Ectodermal cell (in vitro differentiated cells): ENCODE measurements around the gene UNC119B.
A peak's percentile ranks its signal among the peaks of the same experiment; 100 is the strongest.

Source experiments
- H3K27ac ChIP-seq: 2 replicates; pipeline ENCODE4 v1.7.0; 2013; ENCODE audit warnings: mild to moderate bottlenecking, low read depth, low read length; ENCODE audit not compliant: insufficient read depth, poor library complexity, severe bottlenecking
- H3K27me3 ChIP-seq: 2 replicates; pipeline ENCODE4 v1.7.0; 2013; ENCODE audit warnings: mild to moderate bottlenecking, low read length; ENCODE audit not compliant: insufficient read depth, control insufficient read depth, poor library complexity, severe bottlenecking
- H3K36me3 ChIP-seq: one replicate; pipeline ENCODE4 v1.7.0; 2013; ENCODE audit warnings: low read length; ENCODE audit not compliant: control insufficient read depth, insufficient read depth
- H3K4me1 ChIP-seq: one replicate; pipeline ENCODE4 v1.7.0; 2013; ENCODE audit warnings: low read length; ENCODE audit not compliant: control insufficient read depth, insufficient read depth
- H3K4me3 ChIP-seq: 2 replicates; pipeline ENCODE4 v1.7.0; 2013; ENCODE audit warnings: low read depth, low read length, control low read depth; ENCODE audit not compliant: insufficient read depth
- H3K9me3 ChIP-seq: 2 replicates; pipeline ENCODE4 v1.7.0; 2013; ENCODE audit warnings: mild to moderate bottlenecking, low read length, moderate library complexity; ENCODE audit not compliant: control insufficient read depth
- WGBS, 2 experiments: methylation state at CpG; one replicate each; pipeline ENCODE4 v1.1.7; 2013; ENCODE audit warnings: missing lambda C conversion rate in 2 of 2; 5-methylcytosine and 5-hydroxymethylcytosine counted together

The UNC119B gene

DNA sequence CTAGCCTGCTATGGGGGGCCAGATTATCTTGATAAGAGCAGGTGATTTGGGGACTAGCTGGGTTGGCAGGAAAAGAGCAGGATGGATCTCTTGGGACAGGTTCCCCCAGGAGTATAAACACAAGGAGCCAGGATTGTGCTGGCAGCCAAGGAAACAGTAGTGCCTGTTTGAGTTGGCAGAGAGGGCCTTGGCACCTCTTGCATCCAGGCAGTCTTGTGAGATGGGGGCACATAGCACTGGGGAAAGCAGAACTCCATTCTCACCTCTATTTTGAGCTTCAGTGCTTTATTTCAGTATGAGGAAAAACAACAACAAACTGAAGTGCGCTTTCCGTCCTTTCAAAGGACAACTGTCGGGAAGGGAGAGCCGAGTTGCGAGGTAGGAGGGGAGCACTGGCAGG lies 9.4 kb upstream of the UNC119B start:
- no peak overlapping the region for H3K27ac ChIP-seq
- H3K4me3 ChIP-seq, result no peak overlapping the region
- H3K36me3 ChIP-seq, result peaks cover 32% of the 10 kb centered on the region
- H3K4me1 ChIP-seq, result no peaks in the 10 kb centered on the region
- no peaks in the 10 kb centered on the region for H3K27me3 ChIP-seq
- 92 to 96% methylated on average over 5 of the region's 5 CpGs for WGBS, 2 experiments
- H3K9me3 ChIP-seq, result no peaks in the 10 kb centered on the region

DNA sequence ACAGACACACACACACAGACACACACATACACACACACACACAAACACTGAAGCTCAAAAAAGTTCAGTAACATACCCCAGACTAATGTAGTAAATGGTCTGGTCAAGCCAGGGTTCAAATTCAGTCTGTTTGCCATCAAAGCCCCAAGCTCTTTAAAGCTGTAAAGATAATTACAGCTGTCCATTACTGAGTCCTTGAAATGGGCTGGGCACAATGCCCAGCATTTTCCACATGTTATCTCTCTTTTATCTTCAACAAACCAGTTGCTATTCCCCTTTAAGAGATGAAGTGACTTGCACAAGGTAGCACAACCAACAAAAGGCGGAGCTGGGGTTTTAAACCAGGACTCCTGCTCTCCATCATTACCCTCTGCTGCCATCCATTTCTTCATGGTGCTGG lies 7.6 kb upstream of the UNC119B start:
- H3K4me3 ChIP-seq, result no peak overlapping the region
- H3K36me3 ChIP-seq, result peaks cover 14% of the 10 kb centered on the region
- 93 to 94% methylated on average over 1 of the region's 1 CpG for WGBS, 2 experiments
- H3K9me3 ChIP-seq, result no peaks in the 10 kb centered on the region
- H3K4me1 ChIP-seq, result no peaks in the 10 kb centered on the region
- no peaks in the 10 kb centered on the region for H3K27me3 ChIP-seq
- H3K27ac ChIP-seq, result no peak overlapping the region

DNA sequence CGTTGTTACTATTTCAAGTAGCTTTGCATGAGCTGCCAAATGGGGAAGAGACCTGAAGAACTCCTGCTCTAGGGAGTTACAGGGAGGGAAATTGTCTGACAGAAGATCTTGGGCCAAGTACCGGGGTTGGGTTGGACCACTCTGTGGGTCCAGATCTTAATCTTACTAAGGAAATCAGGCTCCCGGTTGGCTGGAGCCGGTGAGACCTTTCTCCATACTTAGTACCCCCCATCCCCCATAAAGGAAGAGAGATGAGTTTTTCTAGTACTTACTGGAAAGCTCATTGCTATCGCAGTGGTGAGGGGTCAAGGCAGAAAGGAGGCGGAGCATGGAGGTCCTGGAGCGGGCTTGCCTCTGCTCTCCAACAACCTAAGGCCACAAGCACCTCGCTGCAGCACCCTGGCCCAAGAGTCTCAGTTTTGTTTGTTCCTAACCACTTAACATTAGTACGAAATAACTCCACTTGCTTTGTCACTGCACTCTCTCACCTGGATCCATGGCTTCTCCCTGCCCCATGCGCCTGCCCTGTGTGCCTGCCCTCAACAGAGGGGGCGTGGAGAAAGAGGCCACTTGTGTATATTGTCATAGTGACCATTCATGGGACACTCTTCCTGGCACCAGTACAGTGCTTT lies 6.8 kb upstream of the UNC119B start:
- 84 to 87% methylated on average over 11 of the region's 11 CpGs for WGBS, 2 experiments
- H3K4me3 ChIP-seq, result no peak overlapping the region
- no peaks in the 10 kb centered on the region for H3K27me3 ChIP-seq
- H3K36me3 ChIP-seq, result peaks cover 7% of the 10 kb centered on the region
- H3K27ac ChIP-seq, result no peak overlapping the region
- no peaks in the 10 kb centered on the region for H3K9me3 ChIP-seq
- no peaks in the 10 kb centered on the region for H3K4me1 ChIP-seq

DNA sequence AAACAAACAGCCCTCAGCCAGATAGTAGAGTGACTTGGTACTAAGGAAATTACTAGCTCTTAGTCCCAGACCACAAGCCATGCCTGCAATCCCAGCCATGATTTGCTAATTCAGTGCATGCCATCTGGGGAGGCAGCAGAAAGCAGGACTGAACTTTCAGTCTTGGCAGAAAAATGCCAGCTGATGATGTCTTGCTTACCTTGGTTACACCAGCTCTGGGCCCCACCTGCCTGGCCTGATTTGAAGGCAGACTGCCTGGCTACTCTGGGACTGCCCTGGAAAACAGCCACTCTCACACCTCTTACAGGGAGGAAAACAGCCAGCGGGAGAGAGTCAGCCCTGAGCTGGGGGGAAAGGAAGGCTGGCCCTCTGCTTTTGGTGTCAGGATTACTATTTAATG lies 4.6 kb upstream of the UNC119B start:
- Histone ChIP-seq H3K27me3 (no peaks in the 10 kb centered on the region), H3K27ac (no peak overlapping the region), H3K4me3 (no peak overlapping the region), H3K36me3 (no peaks in the 10 kb centered on the region), H3K4me1 (no peaks in the 10 kb centered on the region), H3K9me3 (no peaks in the 10 kb centered on the region)
- WGBS, 2 experiments, result 86 to 100% methylated on average over 1 of the region's 1 CpG

DNA sequence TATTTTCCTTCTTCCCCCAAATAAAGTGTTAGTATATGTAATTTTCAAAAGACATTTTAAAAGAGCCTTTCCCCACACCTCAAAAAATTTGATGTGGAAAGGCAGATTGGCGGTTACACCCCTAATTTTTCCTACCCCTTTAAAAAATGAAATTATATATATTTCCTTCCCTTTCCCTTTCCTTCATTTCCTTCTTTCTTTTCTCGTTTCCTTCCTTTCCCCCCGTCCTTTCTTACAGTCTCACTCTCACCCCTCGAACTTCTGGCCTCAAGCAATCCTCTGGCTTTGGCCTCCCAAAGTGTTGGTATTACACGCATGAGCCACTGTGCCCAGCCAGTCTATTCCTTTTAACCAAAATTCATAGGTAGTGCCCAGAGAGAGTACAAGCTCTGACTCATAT lies 4.2 kb upstream of the UNC119B start:
- Histone ChIP-seq H3K9me3 (no peaks in the 10 kb centered on the region), H3K27ac (no peak overlapping the region), H3K27me3 (no peaks in the 10 kb centered on the region), H3K4me3 (no peak overlapping the region), H3K4me1 (no peaks in the 10 kb centered on the region), H3K36me3 (no peaks in the 10 kb centered on the region)
- 71 to 72% methylated on average over 5 of the region's 5 CpGs for WGBS, 2 experiments

DNA sequence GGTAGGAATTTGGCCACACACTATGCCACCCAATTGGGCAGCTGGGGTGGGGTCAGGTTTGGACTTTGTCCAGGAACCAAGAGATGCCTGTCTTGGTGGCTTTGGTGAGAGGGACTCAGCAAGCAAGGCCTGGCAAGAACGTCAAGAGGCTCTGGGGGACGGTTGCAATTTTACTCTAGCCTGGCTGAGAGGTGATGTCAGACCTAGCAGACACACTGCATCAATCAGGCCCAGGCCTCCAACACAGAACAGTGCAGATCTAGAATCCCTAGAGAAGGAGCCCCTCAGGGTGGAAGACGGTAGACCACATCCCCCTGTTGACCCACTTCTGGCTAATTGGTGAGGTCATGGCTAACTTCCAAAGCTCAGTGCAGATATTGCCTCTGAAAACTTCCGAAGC lies 1.6 kb upstream of the UNC119B start:
- Histone ChIP-seq H3K4me3 (no peak overlapping the region), H3K4me1 (peaks cover 10% of the 10 kb centered on the region), H3K27ac (no peak overlapping the region), H3K9me3 (no peaks in the 10 kb centered on the region), H3K36me3 (peaks cover 6% of the 10 kb centered on the region), H3K27me3 (no peaks in the 10 kb centered on the region)
- WGBS, 2 experiments, result 91 to 93% methylated on average over 4 of the region's 4 CpGs

DNA sequence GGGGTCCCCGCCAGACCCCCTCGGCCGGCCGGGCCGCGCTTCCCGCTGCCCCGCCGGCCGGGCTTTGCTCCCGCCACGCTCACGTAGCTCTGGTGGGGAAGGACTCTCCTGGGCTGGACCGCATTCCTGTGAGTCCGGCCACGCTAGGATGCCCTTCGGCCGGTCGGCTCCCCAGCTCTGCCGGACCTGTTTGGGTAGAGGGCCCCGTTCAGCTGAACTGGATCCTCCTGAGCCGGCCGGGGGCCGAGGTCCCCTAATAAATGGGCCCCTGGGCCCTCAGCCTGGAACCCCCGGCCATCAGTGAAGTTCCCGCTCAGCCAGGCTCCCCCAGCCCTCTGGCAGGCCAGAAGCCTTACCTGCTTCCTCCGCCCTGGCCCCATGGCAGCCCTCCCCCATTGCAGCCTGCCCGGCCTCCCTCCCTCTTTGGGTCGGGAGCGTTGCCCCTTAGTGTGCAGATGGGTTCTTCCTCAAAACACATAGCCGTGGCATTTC lies 593 bp downstream of the UNC119B start:
- Histone ChIP-seq H3K9me3 (no peaks in the 10 kb centered on the region), H3K4me3 (peak overlapping the region; percentile 83)
- 0% methylated on average over 31 of the region's 31 CpGs for WGBS, 2 experiments

DNA sequence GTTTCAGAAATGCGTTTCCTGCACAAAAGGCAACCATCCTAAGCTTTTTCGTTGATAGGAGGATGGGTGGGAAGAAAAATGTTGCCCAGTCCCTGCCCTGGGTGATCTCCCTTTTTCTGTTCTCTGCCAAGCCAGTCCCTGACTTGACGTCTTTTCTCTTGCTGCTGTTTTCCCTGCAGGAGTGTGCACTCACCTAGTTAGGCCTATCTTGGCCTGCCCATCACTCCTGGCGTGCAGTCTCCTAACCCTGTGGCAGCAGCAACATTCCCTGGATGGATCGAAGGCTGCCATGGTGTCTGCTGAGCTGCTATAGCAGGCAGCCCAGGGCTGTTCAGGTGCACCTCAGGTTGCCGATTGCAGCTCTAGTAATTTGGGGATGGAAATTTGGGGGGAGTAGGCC lies 1.2 kb downstream of the UNC119B start:
- 29 to 34% methylated on average over 6 of the region's 6 CpGs for WGBS, 2 experiments
- Histone ChIP-seq H3K36me3 (peaks cover 14% of the 10 kb centered on the region), H3K27me3 (no peaks in the 10 kb centered on the region), H3K9me3 (no peaks in the 10 kb centered on the region), H3K4me3 (peak overlapping the region; percentile 83), H3K4me1 (peaks cover 10% of the 10 kb centered on the region), H3K27ac (no peak overlapping the region)

More for the DNA sequence above, 593 bp downstream of the UNC119B start:
- Histone ChIP-seq H3K36me3 (peaks cover 9% of the 10 kb centered on the region), H3K27ac (no peak overlapping the region), H3K4me1 (peaks cover 10% of the 10 kb centered on the region), H3K27me3 (no peaks in the 10 kb centered on the region)

DNA sequence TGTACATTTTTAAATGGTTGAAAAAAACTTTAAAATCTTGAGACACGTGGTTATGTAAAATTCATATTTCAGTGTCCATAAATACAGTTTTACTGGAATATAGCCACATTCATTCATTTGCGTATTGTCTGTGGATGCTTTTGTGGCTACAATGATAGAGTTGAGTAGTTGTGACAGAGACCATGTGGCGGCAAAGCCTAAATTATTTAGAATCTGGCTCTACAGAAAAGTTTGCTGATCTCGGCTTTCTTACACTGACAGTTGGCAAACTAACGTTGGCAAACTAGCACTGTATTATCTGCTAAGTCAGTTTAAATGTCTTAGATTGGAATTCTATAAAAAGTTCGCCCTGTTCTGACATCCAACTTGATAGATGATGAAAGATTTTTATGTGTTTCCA lies 2.4 kb downstream of the UNC119B start:
- Histone ChIP-seq H3K27me3 (no peaks in the 10 kb centered on the region), H3K4me3 (no peak overlapping the region), H3K4me1 (peaks cover 10% of the 10 kb centered on the region), H3K36me3 (peaks cover 23% of the 10 kb centered on the region), H3K9me3 (no peaks in the 10 kb centered on the region), H3K27ac (no peak overlapping the region)
- 96 to 97% methylated on average over 5 of the region's 6 CpGs for WGBS, 2 experiments

DNA sequence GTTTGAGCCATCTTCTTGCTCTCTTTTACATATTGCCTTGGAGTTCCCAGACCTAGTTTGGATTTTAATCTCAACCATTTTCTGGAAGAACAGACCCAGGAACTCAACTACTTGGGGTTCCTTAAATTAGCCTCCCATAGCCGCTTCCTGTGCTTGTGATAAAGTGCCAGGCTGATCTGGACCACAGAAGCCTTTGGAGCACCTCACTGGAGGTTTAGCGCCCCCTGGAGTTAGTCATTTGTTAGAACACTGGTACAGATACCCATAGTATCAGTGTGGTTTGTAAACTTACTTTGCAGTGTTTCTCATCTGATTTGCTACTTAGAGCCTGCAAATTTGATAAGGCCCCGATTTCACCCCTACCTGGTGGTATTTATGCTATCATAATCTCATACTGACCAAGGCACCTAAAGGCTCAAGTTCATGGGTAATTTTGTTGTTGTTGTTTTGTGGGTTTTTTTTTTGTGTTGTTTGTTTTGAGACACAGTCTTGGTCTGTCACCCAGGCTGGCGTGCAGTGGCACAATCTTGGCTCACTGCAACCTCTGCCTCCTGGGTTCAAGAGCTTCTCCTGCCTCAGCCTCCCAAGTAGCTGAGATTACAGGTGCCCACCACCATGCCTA lies 3.7 kb downstream of the UNC119B start:
- Histone ChIP-seq H3K9me3 (no peaks in the 10 kb centered on the region), H3K27ac (no peak overlapping the region), H3K4me1 (peaks cover 10% of the 10 kb centered on the region), H3K27me3 (no peaks in the 10 kb centered on the region), H3K36me3 (peaks cover 33% of the 10 kb centered on the region), H3K4me3 (no peak overlapping the region)
- WGBS, 2 experiments, result 51 to 62% methylated on average over 4 of the region's 4 CpGs
